SH-SY5Y (cell line): ENCODE measurements around the gene AGXT.

ENCODE experiments used
- GATA2 ChIP-seq: IDR thresholded peaks from 2 replicates; pipeline ENCODE4 v1.6.1; 2011; ENCODE audit warnings: mild to moderate bottlenecking, low read depth, low read length
- GATA3 ChIP-seq: IDR thresholded peaks from 2 replicates; pipeline ENCODE4 v1.6.1; 2011; ENCODE audit warnings: low read depth, mild to moderate bottlenecking, low read length, moderate library complexity

The AGXT gene

DNA sequence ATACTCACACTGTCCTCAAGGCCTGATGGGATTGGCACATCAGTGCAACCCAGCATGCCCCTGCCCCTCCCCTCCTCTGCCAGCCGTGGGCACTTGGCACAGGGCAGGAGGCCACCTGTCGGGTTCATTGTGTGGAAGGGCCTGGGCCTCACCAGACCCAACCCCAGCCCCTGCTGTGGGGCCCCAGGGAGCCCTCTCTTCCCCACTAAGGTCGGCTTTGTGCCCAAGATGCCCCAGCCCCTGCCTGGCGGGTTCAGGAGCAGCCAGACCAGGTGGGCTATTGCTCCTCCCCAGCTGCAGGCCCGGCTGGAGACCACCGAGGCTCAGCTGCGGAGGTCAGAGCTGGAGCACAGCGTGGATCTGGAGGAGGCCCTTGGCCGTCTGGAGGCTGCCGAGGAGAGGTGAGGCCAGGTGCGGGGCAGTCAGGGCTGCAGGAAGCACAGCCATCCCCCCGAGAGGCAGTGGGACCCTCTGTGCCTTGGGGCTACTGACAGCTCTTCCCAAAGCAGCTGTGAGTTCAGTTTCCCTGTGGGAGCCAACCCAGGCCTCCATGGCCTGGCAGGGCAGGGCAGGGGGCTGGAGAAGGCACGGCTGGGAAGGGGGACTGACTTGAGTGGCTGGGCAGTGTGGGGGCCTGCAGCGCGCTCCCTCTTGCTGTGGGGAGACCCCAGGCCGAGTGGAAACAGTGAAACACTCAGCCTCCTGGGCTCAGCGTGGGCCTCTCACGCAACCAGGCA, 53.8 kb downstream of the AGXT start:
- no peak for TF ChIP-seq GATA2
- TF ChIP-seq GATA3 = no peak

DNA sequence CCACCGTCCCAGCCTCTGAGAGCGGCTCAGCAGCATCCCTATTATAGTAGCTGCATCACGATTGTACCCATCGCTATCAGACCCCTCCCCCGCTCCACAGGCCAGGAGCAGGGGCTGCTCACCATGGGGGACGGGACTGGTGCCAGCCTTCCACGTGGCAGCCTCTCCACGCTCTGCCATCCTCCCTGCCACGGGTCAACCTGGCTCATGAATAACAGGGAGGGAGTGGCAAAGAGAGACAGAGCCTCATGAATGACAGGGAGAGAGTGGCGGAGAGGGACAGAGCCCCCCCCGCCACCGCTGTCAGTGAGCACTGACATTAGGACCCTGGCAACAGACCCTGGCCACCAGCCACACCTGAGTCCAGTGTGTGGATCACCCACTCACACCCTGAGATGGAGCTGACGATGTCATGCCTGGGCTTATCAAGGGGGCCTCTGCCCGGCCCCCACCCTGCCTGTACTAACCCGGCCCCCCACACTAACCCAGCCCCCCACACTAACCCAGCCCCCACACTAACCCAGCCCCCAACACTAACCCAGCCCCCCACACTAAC, 54.4 kb downstream of the AGXT start:
- no peak for TF ChIP-seq GATA3
- no peak for TF ChIP-seq GATA2

DNA sequence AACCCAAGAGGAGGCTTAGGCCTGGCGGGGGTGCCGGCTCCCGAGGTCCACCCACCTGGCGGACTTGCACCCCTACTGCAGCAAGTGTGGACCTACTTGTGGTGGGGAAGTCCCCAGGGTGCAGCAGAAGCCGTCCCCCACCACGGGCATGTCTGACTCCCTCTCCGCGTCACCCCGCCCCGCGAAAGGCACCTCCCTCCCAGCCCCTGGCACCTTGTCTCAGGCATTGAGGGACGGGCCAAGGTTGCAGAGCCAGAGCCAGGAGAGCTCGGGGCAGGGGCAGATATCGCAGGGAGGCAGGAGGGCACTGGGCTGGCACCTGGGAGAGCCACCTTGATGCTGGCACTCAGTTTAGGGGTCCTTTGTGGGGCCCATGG, 56.6 kb downstream of the AGXT start:
- TF ChIP-seq GATA2 = no peak

DNA sequence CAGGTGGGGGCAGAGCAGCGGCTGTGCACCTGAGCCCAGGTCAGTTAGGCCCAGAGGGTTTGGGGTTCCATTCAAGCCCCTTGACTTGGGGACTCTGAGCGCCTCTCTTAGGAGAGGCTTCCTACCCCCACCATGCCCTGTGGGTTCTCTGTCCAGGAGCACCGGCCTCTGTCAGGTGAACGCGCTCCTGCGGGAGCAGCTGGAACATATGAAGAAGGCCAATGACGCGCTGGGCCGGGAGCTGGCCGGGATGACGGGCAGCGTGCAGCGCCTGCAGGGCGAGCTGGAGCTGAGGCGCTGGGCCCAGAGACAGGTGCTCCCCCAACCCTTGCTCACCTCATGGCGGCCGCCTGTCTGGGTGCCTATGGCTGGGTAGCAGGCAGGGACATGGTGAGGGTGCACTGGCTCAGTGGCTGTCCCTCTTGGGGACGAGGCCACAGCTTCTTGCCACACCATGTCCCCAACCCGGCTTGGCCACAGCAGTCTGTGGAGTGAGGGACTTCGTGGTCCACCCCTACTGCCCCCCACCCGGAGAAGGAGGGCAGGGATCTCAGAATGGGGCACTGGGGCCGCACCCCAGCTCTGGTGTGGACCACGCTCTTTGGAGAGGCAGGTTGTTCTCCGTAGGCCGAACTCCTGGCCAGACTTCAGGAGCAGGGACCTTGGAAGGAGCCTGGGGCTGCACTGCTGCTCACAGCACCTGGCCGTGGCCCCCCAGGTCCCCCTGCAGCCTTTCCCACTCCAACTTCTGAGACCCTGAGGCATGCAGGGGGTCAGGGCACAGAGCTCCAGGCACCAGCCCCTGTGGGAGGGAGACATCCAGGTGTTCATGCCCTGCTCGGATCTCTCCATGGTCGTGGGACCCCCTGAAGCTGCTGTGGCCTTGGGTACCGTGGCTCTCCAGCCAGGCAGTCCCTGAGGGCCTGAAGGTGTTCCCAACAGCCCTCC, 57.2 kb downstream of the AGXT start:
- no peak for TF ChIP-seq GATA2
- TF ChIP-seq GATA3 = no peak

DNA sequence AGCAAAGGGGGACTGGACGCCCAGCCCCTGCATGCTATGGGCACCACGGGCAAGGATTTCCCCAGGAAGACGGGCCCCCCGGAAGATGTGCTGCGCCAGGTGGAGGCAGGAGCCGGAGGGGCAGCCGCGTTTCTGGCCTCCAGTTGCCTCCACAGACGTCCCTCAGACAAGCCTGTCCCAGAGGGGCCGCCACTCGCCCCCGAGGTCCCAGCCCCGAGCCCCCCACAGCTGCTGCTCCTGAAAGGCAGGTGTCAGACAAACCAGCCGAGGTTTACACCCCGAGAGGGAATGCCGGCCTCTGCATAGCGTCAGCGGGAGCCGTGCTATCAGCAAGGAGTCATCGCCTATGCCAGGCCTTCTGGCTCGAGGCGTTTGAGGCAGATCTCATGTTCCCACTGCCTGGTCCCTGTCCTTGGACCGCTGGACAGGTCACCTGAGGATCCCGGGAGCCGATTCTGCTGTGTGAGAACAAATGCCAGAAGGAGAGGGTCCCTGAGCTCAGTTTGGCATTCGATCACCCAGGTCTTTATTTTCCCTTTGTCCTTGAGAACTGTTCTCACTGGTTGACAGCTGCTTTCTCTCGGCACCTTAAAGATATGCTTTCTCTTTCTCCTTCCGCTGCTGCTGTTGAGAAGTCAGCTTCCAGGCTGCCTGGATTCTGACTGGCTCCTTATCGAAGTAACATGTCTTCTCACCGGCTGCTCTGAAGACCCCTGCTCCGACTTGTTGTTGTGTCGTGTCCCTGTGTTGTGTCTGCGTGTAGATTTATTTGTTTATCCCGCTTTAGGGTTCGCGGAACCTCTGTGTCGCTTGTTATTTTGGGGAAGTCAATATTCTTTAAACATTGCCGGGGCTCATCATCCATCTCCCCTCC, 58.1 kb downstream of the AGXT start:
- no peak for TF ChIP-seq GATA3
- 0 out of 2 replicates have a peak, but pooled peaks have one; percentile 20 for TF ChIP-seq GATA2

DNA sequence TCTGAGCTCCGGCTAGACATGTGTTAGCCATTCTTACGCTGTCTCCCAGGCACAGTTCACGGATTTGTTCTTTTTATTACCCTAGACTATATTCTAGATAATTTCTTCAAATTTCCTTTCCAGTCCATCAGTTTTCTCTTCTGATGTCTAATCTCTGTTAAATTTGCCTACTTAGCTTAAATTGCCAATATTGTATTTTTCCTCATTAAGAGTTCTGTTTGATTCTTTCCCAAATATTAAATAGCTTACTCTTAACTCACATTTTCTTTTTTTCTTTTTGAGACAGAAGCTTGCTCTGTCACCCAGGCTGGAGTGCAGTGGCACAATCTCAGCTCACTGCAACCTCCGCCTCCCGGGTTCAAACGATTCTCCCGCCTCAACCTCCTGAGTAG, 58.8 kb downstream of the AGXT start:
- TF ChIP-seq GATA2 = no peak

DNA sequence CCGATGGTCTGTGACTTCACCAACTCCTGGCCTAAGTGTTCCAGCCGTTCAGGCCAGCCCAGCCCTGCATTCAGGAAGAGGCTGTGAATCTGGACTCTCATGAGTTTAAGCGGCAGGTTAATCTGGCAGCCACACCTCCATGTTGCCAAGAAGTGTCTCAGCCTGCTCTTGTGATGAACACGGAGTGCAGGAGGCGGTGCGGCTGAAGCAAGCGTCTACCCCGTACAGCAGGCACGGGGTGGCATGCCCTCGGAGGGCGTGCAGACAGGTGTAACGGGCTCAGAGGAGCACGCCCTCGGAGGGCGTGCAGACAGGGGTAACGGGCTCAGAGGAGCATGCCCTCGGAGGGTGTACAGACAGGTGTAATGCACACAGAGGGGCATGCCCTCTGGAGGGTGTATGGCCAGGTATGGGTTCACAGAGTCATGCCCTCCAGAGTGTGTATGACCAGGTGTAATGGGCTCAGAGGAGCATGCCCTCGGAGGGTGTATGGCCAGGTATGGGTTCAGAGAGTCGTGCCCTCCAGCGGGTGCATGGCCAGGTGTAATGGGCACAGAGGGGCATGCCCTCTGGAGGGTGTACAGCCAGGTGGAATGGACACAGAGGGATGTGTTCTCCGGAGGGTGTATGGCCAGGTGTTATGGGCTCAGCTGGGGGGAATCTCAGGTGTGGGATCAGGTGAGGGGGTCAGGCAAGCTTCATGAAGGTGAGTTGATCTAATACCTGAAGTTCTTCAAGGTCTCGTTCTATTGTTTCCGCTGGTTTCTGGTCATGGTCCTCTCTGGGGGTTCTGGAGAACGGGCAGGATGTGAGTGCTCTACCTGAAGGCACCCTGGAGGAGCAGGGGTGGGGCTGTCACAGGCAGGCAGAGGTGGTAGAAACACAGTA, 60.1 kb downstream of the AGXT start:
- TF ChIP-seq GATA2 (no peak), GATA3 (no peak)

DNA sequence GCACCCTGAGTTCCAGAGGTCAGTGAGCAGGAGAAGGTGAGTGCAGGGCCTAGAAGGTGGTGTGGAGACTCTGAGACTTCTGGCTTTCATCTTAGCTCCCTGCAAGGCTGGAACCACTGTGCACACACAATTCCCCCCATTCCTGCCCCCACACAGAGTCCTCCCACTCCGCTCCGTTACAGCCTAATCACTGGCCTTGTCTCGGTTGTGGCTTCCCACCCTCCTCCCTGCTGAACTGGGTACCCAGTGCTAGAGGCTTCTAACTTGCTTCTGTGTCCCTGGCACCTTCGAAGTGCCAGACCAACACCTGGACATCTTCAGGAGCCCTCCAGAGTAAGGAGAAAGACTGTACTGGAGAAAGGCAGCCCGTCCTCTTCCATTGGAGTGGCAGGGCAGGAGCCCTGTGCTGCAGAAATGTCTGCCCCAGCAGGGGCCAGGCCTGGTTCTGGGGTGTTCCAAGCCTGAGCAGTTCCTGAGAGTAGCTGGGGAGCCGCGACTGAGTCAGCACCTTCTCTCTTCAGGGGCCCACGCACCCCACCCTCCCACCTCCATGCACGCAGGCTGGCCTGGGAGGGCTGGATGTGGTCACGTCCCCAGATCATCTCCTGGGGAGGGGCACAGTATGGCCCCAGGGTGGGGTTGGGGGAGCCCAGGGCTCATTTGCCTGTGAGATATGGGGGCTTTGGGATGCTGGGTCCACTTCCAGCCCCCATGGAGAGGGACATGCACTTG, 60.9 kb downstream of the AGXT start:
- TF ChIP-seq GATA3 (no peak), GATA2 (no peak)
